Activated effector memory CD4-positive, alpha-beta T cell treated with Interleukin-2 at 50 U/mL for 16 hours (primary cell): ENCODE results near the gene BRINP2.

Experiments used
- DNase-seq: peaks from one replicate; pipeline ENCODE4 v3.0.0-alpha.2; 2020

The BRINP2 gene

DNA sequence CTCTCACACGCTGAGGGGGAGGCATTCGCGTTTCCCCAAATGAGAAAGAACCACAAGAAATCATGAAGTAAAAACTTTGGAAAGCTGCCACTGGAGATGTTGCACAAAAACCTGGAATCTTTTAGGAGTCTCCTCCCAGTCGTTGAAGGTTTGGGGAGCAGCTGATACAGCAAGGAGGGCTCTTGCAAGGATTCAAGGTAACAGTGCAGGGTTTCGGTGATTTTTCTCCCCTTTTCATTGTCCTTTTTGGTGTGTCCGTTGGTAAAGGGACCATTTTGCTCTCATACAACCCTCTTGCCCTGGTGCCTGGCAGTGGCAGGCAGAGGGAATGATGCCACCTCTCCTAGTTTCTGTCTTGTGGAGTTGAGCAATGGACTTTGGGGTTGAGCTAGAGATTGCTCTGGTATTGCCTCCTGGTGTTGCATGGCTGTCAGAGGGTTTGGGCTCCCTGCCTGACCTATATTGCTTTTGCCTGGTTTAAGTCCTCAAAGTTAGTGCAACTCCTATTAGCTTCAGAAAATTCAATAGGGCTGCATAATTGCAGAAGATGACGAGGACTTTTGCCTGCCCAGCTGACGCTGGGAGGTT lies 872 bp downstream of the BRINP2 start:
- no peak for DNase-seq

DNA sequence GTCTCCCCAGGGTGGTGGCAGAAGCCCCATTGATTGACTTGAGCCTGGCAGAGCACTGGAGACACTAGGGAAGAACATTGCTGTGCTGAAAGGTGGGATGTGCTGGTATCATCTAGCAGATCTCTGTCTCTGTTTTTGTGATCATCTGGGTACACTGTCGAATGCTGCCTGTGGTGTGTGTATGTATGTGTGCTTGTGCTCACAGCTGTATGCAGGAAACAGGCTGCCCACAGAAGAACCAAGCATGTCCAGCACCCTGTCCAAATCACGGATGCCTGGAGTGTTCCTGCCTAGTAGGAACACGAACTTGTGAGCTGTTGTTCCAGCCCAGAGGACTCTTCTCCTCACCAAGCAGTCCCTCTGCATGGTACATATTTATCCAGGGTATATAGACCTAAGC lies 1.5 kb downstream of the BRINP2 start:
- no peak for DNase-seq

DNA sequence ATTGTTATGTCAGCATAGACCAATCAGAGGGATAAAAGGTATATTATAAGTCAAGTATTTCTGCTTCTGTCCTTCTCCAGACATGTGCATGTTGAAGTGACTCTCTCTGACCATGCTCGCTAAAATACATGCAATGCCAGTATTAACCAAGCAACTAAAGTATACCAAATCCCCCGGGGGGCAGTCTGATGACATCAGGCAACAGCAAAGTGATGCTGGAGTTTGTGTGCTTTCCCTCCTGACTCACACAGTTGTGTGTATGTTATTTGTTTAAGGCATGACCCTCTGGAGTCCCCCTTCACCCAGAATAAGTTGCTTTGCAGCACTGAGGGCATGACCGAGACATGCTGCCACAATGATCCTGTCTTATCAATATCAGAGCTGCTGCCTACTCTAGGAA lies 2.1 kb downstream of the BRINP2 start:
- no peak for DNase-seq

DNA sequence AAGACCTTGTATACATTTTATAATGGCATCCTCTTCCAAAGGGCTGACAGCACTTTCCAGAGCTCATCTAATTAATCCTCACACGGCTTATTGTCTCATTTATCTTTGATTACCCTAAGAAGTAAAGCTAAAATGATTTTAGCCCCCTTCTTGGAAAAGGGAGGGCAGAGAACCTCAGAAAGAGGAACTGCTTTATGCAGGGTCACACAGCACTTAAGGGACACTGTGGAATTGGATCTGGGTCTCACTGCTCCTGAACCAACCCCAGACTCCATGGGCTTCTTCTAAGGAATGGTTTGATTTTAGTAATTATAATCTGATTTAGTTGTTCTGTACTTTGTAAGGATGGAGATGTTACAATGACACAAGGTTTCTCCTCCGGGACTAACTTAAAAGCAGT lies 3.2 kb downstream of the BRINP2 start:
- no peak for DNase-seq

DNA sequence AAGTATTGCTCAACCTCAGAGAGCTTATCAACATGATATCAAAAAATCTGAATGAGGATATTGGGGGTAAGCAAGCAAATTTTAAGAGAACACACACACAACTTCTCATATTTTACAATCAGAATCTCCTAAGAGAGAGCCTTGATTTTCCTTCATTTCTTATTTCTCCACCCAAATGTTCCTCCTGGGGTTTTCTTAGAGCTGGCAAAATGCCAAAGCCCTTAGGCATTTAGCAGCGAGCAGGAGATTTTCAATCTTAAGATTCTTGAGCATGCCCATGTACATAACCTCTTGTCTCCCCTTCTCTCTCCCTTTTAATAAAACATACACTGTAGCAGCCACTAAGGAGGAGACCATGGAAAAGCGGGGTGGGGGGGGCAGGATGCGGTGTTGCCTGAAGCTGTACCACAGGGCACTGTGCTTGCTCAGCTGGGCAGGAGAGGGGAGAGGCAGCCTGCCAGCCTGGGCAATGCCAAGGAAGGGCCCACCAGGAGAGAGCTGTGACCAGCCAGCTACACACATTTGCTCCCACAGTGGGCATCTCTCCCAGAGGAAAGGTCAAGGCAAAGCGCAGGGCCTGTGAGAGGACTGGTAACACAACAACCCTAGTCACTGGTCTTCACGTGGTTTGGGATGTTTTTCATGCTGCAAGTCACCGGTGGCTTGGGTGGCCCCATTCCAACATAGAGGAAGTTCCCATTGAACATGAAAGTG lies 4.3 kb downstream of the BRINP2 start:
- DNase-seq = no peak

DNA sequence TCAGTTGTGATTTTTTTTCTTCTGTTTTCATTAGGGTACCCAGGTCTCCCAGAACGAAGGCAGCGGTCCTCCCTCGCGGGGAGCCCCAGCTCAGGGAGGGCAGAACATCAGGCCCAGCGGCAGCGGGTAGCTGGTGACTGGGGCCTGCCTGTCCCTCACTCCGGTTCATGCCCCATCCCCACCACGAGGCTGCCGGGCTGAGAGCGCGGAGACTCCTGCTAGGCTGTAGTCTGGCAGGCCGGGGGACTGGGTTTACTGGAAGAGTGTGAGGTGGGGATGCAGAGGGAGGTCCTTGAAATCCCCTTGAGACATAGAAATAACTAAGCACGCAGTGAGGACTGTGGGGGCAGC lies 10.5 kb downstream of the BRINP2 start:
- no peak for DNase-seq

DNA sequence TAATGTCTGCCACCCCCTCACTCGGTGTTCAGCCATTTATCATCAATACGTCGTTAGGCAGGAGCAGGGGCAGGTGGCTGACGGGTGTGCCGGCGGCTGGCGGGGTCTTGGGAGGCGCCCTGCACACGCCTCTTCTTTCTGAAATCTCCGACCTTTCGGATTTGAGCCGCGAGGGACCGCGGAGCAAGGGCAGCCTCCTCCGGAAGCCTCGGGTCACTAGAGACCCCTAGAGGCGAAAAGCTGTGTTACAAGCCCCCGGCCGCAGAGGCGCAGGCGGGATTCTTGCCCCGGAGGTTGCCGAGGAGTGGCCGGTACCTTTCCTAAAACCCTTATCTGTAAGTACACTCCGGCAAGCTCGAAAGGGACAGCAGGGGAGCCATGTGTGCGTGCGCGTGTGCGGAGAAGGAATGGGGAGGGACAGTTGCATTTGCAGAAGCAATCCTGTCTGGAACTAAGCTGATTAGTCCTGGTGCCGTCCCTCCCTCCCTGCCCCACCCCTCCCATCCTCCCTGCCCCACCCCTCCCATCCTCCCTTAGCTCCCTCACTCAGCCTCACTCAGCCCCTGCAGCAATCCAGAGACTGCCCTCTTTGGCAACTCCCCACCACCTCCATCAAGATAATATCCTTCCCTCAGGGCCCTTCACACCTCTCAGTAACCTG lies 11.0 kb downstream of the BRINP2 start:
- no peak for DNase-seq

DNA sequence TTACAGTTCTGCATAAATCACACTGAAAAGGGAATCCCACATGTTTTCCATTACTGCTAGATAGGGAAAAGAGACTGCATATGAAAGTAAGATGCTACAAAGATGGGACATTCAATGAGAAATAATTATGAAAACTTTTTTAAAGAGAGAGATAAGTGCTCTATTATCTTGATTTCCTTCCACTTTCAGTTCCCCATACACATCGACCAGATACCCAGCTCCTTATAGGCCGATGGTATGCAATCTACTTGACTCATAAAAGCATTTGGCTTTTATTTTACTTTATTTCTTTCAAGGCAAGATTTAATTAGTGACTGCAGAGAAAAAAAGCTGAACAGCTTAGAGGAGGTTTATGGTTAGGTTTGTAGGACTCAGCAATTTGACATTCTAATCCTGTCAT lies 13.1 kb downstream of the BRINP2 start:
- no peak for DNase-seq

DNA sequence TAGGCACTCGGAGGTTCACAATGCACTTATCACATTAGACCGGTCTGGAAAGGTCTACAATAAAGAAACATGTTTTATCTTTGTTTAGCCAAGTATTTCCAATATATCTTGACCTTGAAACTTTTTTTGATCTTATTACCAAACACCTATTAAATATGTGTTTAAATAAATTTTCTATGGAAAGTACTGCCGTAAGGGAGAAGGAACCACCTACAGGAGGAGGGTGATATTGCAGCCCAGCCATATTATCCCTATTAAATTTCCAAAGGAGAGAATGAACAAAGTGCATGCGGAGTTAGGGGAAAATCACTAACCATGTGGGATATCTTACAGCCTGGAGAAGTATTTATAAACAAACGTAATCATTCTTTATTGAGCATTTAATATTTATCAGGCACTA lies 14.5 kb downstream of the BRINP2 start:
- no peak for DNase-seq

DNA sequence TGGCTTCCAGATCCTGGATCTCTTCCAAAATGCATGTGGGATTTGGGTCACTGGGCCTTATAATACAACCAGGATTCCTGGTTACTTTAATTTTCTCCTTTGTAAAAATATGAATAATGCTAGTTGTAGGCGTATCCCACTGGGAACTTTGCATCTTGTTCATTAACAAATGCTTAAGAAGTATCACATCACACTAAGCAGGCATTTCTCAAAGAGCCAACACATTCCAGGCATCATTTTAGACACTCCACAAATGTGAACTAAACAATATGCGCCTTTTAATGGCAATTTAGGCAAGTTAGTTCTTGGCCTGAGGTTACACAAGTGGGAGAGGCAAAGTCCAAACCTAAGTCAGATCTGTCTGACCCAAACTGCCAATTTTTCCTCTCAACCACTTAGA lies 15.9 kb downstream of the BRINP2 start:
- no peak for DNase-seq

DNA sequence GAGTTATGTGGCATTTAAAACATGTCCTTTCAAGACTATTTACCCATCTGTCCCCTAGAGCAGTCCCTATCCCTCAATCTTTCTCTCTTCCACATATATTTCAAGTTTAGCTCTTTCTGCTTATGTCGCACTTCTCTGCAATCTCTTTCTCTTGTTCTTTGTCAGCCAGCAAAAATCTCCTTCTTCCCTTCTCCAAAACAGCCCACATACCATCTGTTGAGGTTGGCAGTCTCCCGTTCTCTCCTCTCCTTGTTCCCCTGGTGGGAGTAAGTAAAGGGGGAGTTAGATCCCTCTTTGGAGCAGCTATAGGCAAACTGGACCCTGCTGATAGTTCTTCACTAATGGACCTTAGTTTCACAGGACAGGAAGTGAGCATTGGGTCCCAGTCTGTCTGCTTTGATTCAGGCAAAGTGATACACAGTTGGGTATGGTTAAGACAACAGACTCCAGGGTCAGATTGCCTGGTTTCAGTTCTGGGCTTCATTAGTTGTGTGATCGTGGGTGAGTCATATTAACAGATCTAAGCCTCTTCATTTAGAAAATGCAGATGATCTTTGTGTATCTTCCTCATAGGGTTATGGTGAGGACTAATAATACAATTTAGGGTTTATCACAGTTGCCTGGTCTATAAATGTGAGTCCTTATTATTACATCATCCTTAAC lies 19.7 kb downstream of the BRINP2 start:
- DNase-seq = no peak

DNA sequence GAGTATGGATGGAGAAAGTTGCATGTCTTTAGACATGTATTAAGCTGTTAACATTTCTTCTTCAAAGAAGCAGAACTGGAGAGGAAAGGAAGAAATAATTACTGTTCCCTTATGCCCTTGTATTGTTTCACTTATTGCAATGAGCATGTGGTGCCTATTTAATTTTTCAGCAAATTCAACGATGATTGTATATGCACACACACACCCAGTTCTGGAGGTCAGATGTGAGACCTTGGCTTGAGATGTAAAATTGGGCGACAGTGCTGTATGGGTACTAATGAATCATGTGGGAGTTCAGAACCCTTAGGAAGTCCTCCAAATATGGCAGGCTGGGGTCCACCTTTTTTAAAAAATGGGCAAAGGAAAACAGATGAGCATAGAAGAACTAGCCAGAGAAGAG lies 27.5 kb downstream of the BRINP2 start:
- no peak for DNase-seq

DNA sequence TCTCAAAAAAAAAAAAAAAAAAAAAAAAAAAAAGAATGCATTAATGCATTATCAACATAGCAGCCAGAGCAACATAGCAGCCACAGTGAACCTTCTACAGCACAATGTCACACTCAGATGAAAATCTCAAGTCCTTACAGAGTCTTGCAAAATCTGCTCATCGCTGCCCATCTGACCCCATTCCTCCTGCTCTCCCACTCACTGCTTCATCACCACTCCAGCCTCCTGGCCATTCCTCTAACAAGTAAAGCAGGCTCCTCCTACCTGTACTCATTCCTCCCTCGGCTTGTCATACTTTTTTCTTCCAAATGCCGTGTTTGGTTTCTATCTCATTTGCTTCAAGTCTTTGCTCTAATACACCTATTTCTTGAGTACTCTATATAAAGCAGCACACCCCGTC lies 29.5 kb downstream of the BRINP2 start:
- no peak for DNase-seq

DNA sequence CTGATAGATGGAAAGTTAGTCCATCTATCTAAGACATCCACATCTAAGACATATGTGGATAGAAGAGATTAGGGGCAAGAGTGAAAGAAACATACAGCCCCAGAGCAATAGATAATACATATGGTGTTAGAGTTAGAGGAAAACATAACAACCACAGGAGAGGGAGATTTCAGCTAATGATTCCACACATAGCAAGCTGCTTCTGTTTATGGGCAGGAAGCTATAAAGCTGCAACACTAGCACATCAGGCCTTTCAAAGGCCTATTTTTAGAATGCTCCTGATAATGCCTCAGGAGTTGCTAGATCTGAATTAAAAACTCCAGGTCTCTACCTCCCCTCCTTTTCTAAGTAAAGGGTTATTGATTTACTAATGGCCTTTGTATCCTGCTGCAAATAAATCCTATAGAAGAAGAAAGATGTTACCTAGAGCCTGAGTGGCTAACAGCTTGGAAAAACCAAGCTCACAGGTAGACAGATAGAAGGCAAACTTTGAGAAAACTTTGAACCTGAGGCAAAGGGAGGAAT lies 36.1 kb downstream of the BRINP2 start:
- no peak for DNase-seq

DNA sequence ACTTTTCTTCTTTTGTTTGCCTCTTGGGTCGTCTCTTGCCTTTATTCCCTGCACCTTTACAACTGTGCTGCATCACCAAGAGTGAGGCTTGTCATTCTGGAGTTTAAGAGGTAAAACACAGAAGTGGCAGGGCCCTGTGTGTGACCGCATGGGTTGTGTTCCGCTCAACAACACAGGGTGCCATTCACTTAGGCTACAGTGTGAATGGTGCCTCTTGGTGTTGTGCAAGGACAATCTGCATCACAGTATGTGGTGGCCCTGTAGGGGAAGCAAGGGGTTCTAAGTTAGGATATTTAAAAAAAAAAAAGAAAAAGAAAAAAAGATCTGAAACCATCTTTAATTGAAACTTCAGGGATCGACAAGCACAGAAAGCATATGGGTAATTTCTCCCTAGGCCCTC lies 38.2 kb downstream of the BRINP2 start:
- DNase-seq = no peak

DNA sequence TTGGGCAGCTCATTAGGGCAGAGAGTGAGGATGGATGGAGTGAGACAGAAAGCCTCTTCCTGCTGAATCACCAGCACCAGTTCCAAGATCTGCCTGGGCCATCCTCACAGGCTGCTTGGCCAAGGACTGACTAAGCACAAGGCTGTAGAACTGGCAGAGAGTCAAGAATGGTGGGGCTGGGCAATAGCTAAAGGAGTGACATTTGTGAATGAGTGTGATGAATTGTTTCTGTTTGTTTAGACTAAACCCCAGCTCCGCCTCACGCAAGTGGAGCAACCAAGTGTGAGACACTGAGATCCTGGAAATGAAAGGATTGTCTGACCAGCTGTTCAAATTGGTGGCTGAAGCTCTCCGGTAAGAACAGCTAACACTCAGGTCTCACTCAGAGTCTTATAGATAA lies 38.6 kb downstream of the BRINP2 start:
- no peak for DNase-seq

DNA sequence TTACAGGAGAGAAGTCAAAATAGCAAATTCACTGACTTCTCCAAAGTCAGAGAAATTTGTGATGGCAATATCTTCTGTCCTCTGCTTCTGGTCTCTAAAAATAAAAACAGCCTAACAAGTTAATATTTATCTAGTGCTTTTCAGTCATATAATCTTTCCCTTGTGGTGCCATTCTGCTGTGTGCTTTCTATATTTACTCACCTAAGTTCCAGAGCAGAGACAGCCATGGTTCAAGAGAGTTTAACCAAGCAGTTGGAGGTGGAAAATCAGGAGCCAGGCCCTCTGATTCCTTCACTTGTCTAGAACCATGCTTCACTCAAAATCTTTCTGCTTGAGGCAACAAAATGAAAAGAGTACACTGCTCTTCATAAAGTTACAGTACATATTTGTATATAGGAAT lies 39.3 kb downstream of the BRINP2 start:
- no peak for DNase-seq

DNA sequence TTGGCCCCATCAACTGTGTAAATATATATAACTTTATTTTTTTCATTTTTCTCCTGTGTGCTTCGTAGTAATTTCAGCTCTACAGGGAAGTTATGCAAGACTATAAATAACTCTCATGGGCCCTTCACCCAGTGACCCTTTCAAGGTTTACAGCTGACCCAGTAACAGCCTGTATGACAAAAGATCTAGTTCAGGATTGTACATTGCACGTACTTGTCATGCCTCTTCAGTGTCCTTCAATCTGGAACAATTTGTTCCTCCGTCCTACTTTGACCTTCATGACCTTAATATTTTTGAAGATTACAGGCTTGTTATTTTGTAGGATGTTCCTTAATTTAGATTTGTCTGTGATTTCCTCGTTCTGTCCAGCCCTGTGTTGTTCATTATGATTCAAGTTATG lies 40.5 kb downstream of the BRINP2 start:
- DNase-seq = no peak

DNA sequence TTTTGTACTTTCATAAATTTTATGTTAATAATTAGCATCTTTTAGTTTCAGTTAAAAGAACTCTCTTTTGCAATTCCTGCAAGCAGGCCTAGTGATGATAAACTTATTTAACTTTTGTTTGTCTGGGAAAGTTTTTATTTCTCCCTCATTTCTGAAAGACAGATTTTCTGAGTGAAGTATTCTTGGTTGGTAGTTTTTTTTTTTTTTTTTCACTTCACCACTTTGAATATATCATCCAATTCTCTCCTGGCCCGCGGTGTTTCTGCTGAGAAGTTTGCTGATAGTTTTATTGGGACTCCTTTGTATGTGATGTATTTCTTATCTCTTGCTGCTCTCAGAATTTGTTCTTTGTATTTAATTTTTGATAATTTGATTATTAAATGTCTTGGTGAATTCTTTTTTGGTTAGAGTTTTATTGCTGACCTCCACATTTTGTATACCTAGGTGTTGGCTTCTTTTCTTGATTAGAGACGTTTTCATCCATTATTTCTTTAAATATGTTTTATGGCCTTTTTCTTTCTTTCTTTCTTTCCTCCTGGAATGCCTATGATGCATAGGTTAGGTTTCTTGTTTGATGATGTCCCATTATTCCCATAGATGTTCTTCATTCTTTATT lies 45.9 kb downstream of the BRINP2 start:
- no peak for DNase-seq

DNA sequence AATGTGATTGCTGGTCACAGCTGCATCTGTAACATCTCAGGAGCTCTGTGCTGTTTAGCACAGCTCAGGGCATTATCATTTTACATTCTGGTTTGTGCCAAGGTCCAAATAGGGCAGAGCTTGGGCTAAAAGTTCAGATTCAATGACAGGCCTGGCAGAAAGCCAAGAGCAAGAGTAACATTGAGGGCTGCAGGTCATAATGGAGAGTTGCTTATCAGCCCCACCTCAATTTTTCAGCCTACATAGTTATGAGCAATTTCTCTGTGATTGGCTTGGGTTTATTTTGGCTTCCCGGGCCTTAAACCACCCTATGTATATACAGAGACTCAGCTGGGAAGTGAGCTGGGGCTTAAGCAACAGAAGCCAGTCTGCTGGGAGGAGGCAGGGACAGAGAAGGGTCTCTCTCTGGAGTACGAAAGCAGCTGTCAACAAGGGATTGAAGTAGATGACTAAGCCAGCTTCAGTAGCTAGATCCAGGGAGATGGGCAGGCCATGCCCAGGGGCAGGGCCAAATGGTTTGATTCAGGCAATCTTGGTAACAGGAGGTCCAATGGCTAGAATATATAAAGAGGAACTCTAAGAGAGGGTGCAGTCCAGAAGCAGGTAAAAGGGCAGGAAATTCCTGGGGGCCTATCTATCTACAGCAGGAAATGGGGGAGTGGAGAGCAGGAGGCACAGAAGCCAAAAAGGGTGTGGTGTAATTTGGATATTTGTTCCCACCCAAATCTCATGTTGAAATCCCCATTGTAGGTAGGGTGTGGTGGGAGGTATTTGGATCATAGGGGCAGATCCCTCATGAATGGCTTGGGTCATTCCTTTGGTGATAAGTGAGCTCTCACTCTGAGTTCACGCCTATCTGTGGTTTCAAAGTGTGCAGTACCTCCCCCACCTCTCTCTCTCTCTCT lies 49.0 kb downstream of the BRINP2 start:
- no peak for DNase-seq

DNA sequence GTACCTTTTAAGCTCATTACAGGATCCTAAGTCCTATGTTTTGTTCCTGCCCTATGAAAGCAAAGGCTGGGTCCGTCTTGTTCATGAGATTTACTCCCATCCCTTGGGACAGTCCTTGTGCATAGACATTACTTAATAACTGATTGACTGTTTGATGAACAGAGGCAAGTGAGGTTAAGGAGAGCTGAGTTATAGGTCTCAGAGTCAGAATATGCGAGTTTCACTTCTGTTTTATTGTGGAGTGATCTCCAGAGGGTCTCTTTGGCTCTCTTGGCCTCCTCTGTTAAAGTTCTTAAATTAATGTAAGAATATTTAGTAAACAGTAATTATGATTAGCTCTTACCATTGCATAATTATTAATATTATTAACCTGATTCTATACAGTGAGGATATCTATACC lies 52.6 kb downstream of the BRINP2 start:
- no peak for DNase-seq

DNA sequence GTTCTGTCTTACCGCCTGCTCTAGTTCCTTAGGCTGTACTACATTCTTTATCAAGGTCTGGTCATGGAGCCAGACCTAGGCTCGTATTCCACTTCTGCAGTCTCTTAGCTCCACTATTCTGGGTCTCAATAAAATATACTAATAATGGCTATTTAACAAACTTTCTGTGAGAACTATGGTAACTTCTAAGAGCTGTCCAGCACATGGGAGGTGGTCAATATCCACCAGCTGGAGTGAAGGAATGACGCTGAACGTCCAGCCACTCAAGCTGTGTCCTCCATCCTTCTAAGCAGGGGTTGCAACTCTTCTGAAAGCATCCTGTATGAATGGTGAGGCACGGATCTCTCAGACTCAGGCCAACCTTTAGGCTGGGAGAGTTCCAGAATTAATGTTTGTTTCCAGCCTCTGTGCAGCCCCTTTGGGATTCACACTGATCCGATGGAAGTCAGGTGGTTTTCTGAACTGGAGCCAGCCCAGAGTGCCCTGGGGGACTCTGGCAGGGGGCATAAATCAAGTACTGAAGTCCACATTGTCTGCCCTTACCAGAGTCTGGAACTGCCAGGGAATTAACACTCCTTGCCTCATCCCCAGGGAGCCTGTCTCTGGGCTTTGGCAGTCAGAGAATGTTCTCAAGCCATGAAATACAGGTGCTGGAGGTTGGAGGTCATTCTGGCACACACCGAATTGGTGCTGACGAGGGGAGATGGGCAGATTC lies 57.4 kb downstream of the BRINP2 start:
- no peak for DNase-seq
